Prostate gland (tissue), 2 donors: ENCODE measurements around the gene TIMP3. TPM values are rescaled to one million over a fixed set of nuclear protein-coding genes. Genes with fewer than 3 reads are reported as not detected.
A peak's percentile ranks its signal among the peaks of the same experiment; 100 is the strongest.

ENCODE experiments used
- DNase-seq: peaks from one replicate; pipeline ENCODE4 v3.0.0-alpha.2; 2019; ENCODE audit warnings: low spot score
- H3K27ac ChIP-seq, 2 donors: fragments of 200-600 bp; sonication (generic); 2 replicates each; pipeline ENCODE4 v1.5.1; 2017 to 2019
- H3K27me3 ChIP-seq: fragments of 200-600 bp; sonication (generic); replicated peaks from 2 replicates; pipeline ENCODE4 v1.5.1; 2019; ENCODE audit not compliant: insufficient read depth
- H3K36me3 ChIP-seq, 2 donors: fragments of 200-600 bp; sonication (generic); 1 replicate in 1 of 2; 2 replicates in 1 of 2; pipeline versions ENCODE4 v1.5.1 to v1.8.1; 2017 to 2019
- H3K4me1 ChIP-seq: fragments of 200-600 bp; sonication (generic); replicated peaks from 2 replicates; pipeline ENCODE4 v1.5.1; 2019
- H3K4me3 ChIP-seq, 2 donors: fragments of 200-600 bp; sonication (generic); 2 replicates each; pipeline ENCODE4 v1.5.1; 2017 to 2019
- H3K9me3 ChIP-seq: fragments of 200-600 bp; sonication (generic); 2 replicates; pipeline ENCODE4 v1.5.1; 2017
- POLR2A ChIP-seq: fragments of 450-650 bp; IDR thresholded peaks from one replicate; pipeline ENCODE4 v1.6.1; 2016; ENCODE audit warnings: antibody characterized with exemption, mild to moderate bottlenecking
- POLR2AphosphoS5 ChIP-seq: sonication (generic); formaldehyde crosslinking; IDR thresholded peaks from one replicate; pipeline ENCODE4 v1.6.1; 2017; ENCODE audit warnings: antibody characterized with exemption
- WGBS: methylation state at CpG from one replicate; pipeline ENCODE4 v1.1.5; 2018; 5-methylcytosine and 5-hydroxymethylcytosine counted together
- intact Hi-C: fragments of 100-400 bp; cut with DNase I; formaldehyde crosslinking; loops from one replicate; pipeline ENCODE4 v1.14.2; 2022
- total RNA-seq, 2 donors: library from RNA; depleted of rRNA; stranded (reverse); fragments of >200 nt; gene quantifications; one replicate each; pipeline ENCODE4 v1.1.0, GENCODE V29; 2016
- TF ChIP-seq, protein P1 (sequence below), 4 experiments: fragments of 200-600 bp in 2 of 4; fragments of 450-650 bp in 2 of 4; sonication (generic) in 2 of 4; IDR thresholded peaks; 1 replicate in 3 of 4; 2 replicates in 1 of 4; pipeline ENCODE4 v1.5.1; 2016 to 2019; ENCODE audit warnings: antibody characterized with exemption in 4 of 4, mild to moderate bottlenecking in 2 of 4, moderate library complexity in 2 of 4

TIMP3 gene
- total RNA-seq, 2 donors from 2014 or later: 148 to 397 TPM

DNA sequence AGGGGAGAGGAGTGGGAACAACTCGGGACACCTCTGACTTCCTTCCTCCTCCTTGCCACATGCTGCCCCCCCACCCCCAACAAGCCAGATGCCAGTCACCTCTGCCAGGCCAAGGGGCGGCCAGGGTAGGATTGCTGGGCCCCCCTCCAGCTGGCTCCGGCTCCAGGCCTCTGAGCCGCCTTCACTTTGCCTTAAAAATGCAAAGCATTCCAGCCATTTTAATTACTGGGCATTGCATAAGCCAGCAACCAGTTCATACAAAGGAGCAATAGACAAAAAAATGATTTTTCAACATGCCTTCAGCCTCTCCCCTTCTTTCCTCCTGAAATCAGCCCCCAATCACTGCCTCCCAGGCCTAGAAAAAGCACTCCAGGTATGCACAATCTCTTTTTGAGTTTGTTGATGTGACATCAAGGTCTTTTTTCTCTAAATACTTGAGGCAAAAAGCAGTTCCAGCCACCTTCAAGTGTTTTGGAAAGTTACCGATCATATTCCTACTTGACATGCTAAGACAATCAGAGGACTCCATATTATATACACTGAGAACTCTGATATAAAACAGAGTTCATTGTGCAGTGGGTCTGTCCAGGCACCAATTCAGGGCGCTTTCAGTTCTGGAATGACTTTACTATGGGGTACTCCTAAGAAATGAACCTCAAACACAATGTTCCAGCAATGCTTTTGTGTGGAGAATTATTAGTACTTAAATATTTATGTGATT, 12.4 kb upstream of the TIMP3 start:
- 38% methylated on average over 6 of the region's 6 CpGs for WGBS
- DNase-seq: peak; percentile 34
- H3K4me1 ChIP-seq: no peaks in the 10 kb centered on the region
- no peaks in the 10 kb centered on the region for H3K9me3 ChIP-seq
- TF ChIP-seq, protein P1, sequence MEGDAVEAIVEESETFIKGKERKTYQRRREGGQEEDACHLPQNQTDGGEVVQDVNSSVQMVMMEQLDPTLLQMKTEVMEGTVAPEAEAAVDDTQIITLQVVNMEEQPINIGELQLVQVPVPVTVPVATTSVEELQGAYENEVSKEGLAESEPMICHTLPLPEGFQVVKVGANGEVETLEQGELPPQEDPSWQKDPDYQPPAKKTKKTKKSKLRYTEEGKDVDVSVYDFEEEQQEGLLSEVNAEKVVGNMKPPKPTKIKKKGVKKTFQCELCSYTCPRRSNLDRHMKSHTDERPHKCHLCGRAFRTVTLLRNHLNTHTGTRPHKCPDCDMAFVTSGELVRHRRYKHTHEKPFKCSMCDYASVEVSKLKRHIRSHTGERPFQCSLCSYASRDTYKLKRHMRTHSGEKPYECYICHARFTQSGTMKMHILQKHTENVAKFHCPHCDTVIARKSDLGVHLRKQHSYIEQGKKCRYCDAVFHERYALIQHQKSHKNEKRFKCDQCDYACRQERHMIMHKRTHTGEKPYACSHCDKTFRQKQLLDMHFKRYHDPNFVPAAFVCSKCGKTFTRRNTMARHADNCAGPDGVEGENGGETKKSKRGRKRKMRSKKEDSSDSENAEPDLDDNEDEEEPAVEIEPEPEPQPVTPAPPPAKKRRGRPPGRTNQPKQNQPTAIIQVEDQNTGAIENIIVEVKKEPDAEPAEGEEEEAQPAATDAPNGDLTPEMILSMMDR (IDR thresholded peaks at IDR 0.05): no peak
- TF ChIP-seq POLR2AphosphoS5: peak; percentile 26
- intact Hi-C loops: no loop called here
- peak overlapping the region in 1 of 2 donors; percentile 15 for H3K27ac ChIP-seq
- no peaks in the 10 kb centered on the region for H3K27me3 ChIP-seq
- no peak overlapping the region for H3K4me3 ChIP-seq
- no peaks in the 10 kb centered on the region for H3K36me3 ChIP-seq

DNA sequence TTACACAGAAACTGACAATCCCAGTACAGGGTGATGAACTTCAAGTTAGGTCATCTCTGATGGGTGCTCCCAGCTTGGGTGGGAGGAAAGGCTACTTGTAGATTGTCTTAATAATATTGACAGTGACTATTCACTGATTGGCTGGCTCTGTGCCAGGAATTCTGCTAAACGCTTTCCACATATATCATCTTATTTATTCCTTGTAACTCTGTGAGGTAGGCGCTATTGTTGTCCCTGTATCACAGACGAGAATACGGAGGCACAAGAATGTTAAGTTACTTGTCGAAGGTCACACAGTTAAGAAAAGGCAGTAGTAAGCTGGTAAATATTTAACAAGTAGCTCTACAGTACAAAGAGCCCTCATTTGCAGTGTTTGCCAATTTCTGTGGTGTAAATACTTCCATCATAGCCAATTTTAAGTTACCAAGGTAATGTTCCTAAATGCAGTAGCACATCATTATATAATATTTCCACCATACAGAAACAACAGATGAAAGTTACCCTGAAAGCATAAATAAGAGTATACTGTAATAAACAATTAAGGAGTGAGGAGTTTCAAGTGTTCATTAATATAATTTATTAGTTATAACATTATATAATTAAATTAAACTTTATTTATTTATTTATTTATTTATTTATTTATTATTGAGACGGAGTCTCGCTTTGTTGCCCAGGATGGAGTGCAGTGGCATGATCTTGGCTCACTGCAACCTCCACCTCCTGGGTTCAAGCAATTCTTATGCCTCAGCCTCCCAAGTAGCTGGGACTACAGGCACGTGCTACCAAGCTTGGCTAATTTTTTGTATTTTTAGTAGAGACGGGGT, 11.5 kb upstream of the TIMP3 start:
- WGBS: 90% methylated on average over 9 of the region's 9 CpGs
- intact Hi-C loops: no loop called here
- Histone ChIP-seq H3K9me3 (no peaks in the 10 kb centered on the region), H3K4me3 (no peak overlapping the region), H3K27ac (peak overlapping the region; percentile 13 to 15), H3K4me1 (no peaks in the 10 kb centered on the region), H3K36me3 (no peaks in the 10 kb centered on the region), H3K27me3 (no peaks in the 10 kb centered on the region)
- TF ChIP-seq POLR2AphosphoS5 (no peak), POLR2A (no peak)
- TF ChIP-seq, protein P1 (IDR thresholded peaks at IDR 0.05): no peak
- DNase-seq: no peak

DNA sequence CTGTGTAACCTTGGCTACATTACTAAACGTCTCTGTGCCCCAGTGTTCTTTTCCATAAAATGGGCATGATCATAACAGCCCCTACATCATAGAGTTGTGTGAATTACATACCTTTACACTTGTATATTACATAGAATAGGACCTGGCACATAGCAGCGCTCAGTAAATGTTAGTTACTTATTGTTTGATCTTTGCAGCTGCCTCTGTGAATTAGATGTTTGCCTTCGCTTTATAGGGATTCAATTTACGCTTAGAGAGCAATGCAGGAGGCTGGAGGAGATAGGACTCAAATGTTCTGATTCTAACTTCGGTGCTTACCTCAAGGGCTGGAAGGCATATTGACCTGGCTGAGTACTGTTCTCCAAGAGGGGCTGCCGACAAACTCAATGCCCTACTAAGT, 10.4 kb upstream of the TIMP3 start:
- H3K9me3 ChIP-seq: no peaks in the 10 kb centered on the region
- H3K27me3 ChIP-seq: no peaks in the 10 kb centered on the region
- H3K27ac ChIP-seq: no peak overlapping the region
- intact Hi-C loops: no loop called here
- WGBS: 57% methylated on average over 6 of the region's 6 CpGs
- H3K36me3 ChIP-seq: no peaks in the 10 kb centered on the region
- TF ChIP-seq POLR2A (no peak), POLR2AphosphoS5 (no peak)
- TF ChIP-seq, protein P1 (IDR thresholded peaks at IDR 0.05): no peak
- H3K4me1 ChIP-seq: no peaks in the 10 kb centered on the region
- no peak for DNase-seq
- H3K4me3 ChIP-seq: no peak overlapping the region

DNA sequence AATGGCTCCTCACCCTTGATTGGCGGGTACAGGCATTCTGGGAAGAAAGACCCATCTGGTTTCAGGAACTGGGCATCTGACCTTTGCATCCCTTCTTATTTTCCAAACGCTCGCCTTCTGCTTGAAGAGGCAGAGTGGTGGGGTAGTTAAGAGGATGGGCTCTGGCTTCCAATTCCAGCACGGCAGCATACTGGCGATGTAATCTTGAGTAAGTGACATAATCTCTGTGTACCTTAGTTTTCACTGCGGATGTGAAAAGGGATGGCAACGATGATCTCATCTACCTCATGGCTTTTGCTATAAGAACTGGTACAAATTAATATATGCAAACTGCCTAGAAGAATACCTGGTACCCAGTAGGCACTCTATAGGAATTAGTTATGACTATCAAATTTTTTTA, 10.0 kb upstream of the TIMP3 start:
- Histone ChIP-seq H3K9me3 (no peaks in the 10 kb centered on the region), H3K27me3 (no peaks in the 10 kb centered on the region), H3K36me3 (no peaks in the 10 kb centered on the region), H3K27ac (no peak overlapping the region), H3K4me1 (no peaks in the 10 kb centered on the region), H3K4me3 (no peak overlapping the region)
- TF ChIP-seq POLR2A (no peak), POLR2AphosphoS5 (no peak)
- TF ChIP-seq, protein P1 (IDR thresholded peaks at IDR 0.05): no peak
- DNase-seq: no peak
- WGBS: 86% methylated on average over 7 of the region's 7 CpGs
- intact Hi-C loops: no loop called here
